ENCODE data around the gene KIF6. TPM values are rescaled to one million over a fixed set of nuclear protein-coding genes. Genes with fewer than 3 reads are reported as not detected.

Gene KIF6
- total and polyA plus RNA-seq, 2 of the 8 experiments (the other 6 are each of a cell fraction or from before 2014, with no cell fraction given) = 0.53 to 0.65 TPM

- H3K27me3 ChIP-seq (replicated peaks in 1 of 4; ENCODE audit: control insufficient read depth in 3 of 4, extremely low read depth in 1 of 4, insufficient read depth in 3 of 4, low read length in 3 of 4) = peaks cover 0 to 9% (median 1%) of the 10 kb centered on the region in 4 experiments; a peak in 3 of 7 replicates
- no peak overlapping the region for H2AFZ ChIP-seq (ENCODE audit: low read length)
- H3K14ac ChIP-seq (ENCODE audit: insufficient read length) = no peak overlapping the region
- H3K4me3 ChIP-seq (ENCODE audit: extremely low read depth in 1 of 4, insufficient read depth in 2 of 4, low read depth in 3 of 4, low read length in 4 of 4) = no peak overlapping the region
- no peak overlapping the region for H3K4ac ChIP-seq (replicated peaks; ENCODE audit: insufficient read length, low read depth, low read length)
- H2BK5ac ChIP-seq (ENCODE audit: low read depth, low read length) = no peak overlapping the region
- no peak overlapping the region for H3K23ac ChIP-seq (ENCODE audit: insufficient read length)
- H4K20me1 ChIP-seq (replicated peaks in 1 of 2; ENCODE audit: control insufficient read depth in 1 of 2, insufficient read depth in 2 of 2, low read length in 2 of 2) = no peaks in the 10 kb centered on the region
- H2BK15ac ChIP-seq (ENCODE audit: low read length) = 0 out of 2 replicates have a peak overlapping the region, but pooled peaks have one; percentile 22
- peaks cover 0 to 15% (median 11%) of the 10 kb centered on the region in 4 experiments for H3K4me1 ChIP-seq (replicated peaks in 1 of 4; ENCODE audit: control insufficient read depth in 3 of 4, insufficient read depth in 4 of 4, low read length in 3 of 4)
- peak overlapping the region; percentile 45 for H4K91ac ChIP-seq (replicated peaks; ENCODE audit: insufficient read length, low read length)
- H3K56ac ChIP-seq (replicated peaks; ENCODE audit: insufficient read length, low read depth, low read length) = no peak overlapping the region
- DNase-seq (ENCODE audit: low read depth in 1 of 2, low spot score in 2 of 2) = no peak
- H3K79me2 ChIP-seq (ENCODE audit: control insufficient read depth in 1 of 2, insufficient read depth in 2 of 2, low read length in 2 of 2) = no peaks in the 10 kb centered on the region
- no peaks in the 10 kb centered on the region for H3K79me1 ChIP-seq (ENCODE audit: low read depth, low read length)
- no peaks in the 10 kb centered on the region; the same call in 1 of the 2 replicates for H3K23me2 ChIP-seq (ENCODE audit: low read depth, low read length)
- no peaks in the 10 kb centered on the region for H3K9me3 ChIP-seq (ENCODE audit: insufficient read depth in 2 of 2, low read depth in 1 of 2, low read length in 1 of 2)
- peak overlapping the region; percentile 20 for H2BK12ac ChIP-seq (ENCODE audit: low read depth, low read length)
- H2BK120ac ChIP-seq (replicated peaks; ENCODE audit: low read depth, low read length) = no peak overlapping the region
- 88% methylated on average over 6 of the region's 6 CpGs; no CpG with 5 or more reads in 1 of the 2 experiments for WGBS, 2 experiments (ENCODE audit: extremely low coverage in 1 of 2, insufficient coverage in 1 of 2, insufficient read length in 1 of 2, insufficient replicate concordance in 2 of 2, low coverage in 1 of 2, low lambda C conversion rate in 2 of 2, missing lambda C conversion rate in 1 of 2)
- no peaks in the 10 kb centered on the region for H3K36me3 ChIP-seq (ENCODE audit: control insufficient read depth in 2 of 4, insufficient read depth in 4 of 4, low read length in 3 of 4)
- H3K4me2 ChIP-seq (ENCODE audit: insufficient read depth in 1 of 2, low read depth in 2 of 2, low read length in 2 of 2) = no peak overlapping the region
- POLR2A ChIA-PET (ENCODE audit: partially characterized antibody) = no interaction called here
- no peak overlapping the region for H3K9ac ChIP-seq (replicated peaks in 1 of 4; ENCODE audit: extremely low read depth in 1 of 4, low read depth in 3 of 4, low read length in 3 of 4)
- H2BK20ac ChIP-seq (ENCODE audit: low read length) = peak overlapping the region; percentile 3
- H4K8ac ChIP-seq (ENCODE audit: extremely low read depth, insufficient read depth, low read length) = no peak overlapping the region
- no peak overlapping the region for H3K27ac ChIP-seq (ENCODE audit: low read depth, low read length)
- no peak for FAIRE-seq
- no peak overlapping the region for H4K5ac ChIP-seq (ENCODE audit: insufficient read length, low read depth, low read length)
- peak overlapping the region; percentile 76; the same call in 1 of the 2 replicates for H2AK5ac ChIP-seq (ENCODE audit: low read depth, low read length)
- TF ChIP-seq CREB1 (IDR thresholded peaks at IDR 0.05) = no peak
- CTCF ChIA-PET (ENCODE audit: partially characterized antibody) = interaction anchor here (1.0 to 47.4 kb wide), 5 partner anchors 9 to 289 kb away, joined by 3 to 1738 read pairs (median 5); partner anchors contain the start of gene KCNK5
- peak overlapping the region; percentile 52; the same call in 1 of the 2 replicates for H3K18ac ChIP-seq (ENCODE audit: extremely low read depth, low read length)
Observed at GRCh38 chr6:39292637-39293036, 432.6 kb downstream of the KIF6 start.

Data from H1 (cell line).